HG02678 (cell line): ENCODE data around the gene CUL3.
A peak's percentile ranks its signal among the peaks of the same experiment; 100 is the strongest.
"Not testable (repeated sequence)": the region's sequence is repeated elsewhere in the genome, so short reads cannot be mapped to it uniquely, and the experiment has no call there.

Source experiments
- ATAC-seq: cut with Tn5 transposase; IDR thresholded peaks from one replicate; pipeline ENCODE4 v1.9.1; 2021; ENCODE audit warnings: mild to moderate bottlenecking, moderate library complexity; ENCODE audit not compliant: unreplicated experiment

The CUL3 gene

GRCh38 chr2:224585211-224586088, at the start of gene CUL3:
Gene CUL3 (minus strand): TSS chr2:224585363. CDS start chr2:224585009, 354 bp downstream.
- ATAC-seq: peak; percentile 81

- no peak for ATAC-seq
Observed at GRCh38 chr2:224630659-224631550, 45.7 kb upstream of the CUL3 start.

DNA sequence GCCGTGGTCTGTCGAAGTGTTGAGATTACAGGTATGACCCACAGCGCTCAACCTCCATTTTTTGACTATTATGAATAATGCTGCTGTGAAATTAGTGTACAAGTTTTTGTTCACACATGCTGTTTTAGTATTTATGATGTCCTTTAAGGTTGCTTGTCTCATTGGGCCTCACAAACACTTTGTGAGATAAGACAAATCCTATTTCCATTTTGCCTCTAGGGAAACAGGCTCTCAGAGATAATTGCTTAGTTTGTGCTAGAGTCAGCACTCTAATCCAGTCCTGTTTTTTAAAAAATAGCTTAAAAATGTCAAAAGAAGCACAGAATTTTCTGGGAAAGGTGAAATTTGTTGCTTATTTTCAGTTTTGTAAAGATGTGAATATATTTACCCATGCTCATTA, 43.3 kb upstream of the CUL3 start:
- ATAC-seq: no peak

GRCh38 chr2:224626735-224627134, 41.6 kb upstream of the CUL3 start:
- ATAC-seq: no peak

- ATAC-seq: no peak
Observed at GRCh38 chr2:224613543-224614286, 28.6 kb upstream of the CUL3 start.

GRCh38 chr2:224612578-224612977, 27.4 kb upstream of the CUL3 start:
- ATAC-seq: no peak

- ATAC-seq: no peak
Observed at GRCh38 chr2:224611938-224612337, 26.8 kb upstream of the CUL3 start.

DNA sequence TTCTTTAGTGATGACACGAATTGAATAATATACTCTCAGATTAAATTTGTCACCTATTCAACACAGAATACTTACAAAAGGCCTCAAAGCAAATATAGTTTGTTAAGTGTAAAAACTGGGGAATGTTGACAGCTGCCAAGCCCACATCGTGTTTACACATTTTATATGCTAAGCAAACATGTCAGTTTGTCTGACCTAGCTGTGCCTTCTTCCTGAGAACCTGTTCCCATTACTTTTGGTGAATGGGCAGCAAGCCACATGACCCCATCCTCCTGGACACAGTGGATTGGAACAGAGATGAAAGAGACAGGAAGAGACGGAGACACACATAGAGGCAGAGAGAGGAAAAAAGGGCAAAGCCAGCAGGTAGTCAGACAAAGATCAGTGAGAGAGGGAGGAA, 22.9 kb upstream of the CUL3 start:
- ATAC-seq: no peak

DNA sequence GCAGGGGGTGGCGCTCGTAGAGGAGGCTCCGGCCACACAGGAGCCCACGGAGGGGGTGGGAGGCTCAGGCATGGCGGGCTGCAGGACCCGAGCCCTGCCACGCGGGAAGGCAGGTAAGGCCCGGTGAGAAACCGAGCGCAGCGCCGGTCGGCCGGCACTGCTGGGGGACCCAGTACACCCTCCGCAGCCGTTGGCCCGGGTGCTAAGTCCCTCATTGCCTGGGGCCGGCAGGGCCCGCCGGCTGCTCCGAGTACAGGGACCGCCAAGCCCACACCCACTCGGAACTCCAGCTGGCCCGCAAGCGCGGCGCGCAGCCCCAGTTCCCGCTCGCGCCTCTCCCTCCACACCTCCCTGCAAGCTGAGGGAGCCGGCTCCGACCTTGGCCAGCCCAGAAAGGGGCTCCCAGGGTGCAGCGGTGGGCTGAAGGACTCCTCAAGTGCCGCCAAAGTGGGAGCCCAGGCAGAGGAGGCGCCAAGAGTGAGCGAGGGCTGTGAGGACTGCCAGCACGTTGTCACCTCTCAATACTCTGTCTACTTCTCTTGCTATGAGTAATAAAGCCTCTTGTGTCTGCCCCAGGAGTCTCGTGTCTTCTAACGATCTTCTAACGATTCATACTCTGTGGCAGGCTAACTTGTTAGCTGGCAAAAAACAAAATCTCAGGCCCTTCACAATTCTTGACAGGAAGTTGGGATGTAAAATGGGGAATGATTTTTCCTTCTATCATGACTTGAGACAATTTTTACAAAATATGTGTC, 18.8 kb upstream of the CUL3 start:
- ATAC-seq: not testable (repeated sequence)

DNA sequence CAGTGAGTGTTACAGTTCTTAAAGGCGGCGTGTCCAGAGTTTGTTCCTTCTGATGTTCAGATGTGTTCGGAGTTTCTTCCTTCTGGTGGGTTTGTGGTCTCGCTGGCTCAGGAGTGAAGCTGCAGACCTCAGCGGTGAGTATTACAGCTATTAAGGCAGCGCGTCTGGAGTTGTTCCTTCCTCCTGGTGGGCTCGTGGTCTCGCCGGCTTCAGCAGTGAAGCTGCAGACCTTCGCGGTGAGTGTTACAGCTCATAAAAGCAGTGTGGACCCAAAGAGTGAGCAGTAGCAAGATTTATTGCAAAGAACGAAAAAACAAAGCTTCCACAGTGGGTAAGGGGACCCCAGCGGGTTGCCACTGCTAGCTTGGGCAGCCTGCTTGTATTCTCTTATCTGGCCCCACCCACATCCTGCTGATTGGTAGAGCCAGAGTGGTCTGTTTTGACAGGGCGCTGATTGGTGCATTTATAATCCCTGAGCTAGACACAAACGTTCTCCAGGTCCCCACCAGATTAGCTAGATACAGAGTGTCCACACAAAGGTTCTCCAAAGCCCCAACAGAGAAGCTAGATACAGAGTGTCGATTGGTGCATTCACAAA, 17.7 kb upstream of the CUL3 start:
- ATAC-seq: not testable (repeated sequence)

- ATAC-seq: no peak
Observed at GRCh38 chr2:224601923-224602322, 16.8 kb upstream of the CUL3 start.

DNA sequence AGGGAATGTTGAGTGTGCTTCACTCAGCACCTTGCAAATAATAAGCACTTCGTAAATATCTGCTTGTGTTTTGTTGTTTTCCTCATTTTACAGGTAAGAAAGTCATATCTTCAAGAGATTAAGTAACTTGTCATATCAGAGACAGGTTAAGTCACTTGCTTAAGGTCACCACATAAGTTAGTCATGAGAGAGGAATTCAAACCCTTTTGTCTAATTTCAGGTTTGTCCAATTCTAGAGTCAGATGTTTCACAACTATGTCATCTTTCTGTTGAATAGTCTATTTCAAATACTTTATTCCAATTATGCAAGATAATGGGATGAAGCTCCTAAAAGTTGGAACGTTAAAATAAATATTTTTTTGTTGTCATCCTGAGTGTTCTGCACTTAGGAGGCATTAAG, 13.5 kb upstream of the CUL3 start:
- ATAC-seq: no peak

DNA sequence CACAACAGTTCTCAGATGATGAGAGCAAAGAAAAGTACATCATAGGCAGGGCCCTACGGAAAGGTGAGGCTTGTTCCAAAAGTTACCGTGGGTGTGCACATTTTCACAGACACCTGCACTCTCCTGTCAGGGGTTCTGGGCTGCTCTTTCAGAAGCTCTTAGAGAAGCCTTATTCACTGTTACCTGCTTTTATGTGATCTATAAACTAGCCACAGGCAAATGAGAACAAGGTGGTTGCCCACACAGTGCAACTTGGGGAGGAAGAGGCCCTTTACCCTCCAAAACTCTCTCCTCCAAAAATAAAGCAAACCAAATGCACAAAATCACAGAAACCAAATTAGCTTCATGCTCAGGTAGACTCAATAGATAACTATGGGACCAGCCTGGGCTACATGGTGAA, 11.1 kb upstream of the CUL3 start:
- ATAC-seq: peak; percentile 65

- no peak for ATAC-seq
Observed at GRCh38 chr2:224595518-224595917, 10.4 kb upstream of the CUL3 start.

DNA sequence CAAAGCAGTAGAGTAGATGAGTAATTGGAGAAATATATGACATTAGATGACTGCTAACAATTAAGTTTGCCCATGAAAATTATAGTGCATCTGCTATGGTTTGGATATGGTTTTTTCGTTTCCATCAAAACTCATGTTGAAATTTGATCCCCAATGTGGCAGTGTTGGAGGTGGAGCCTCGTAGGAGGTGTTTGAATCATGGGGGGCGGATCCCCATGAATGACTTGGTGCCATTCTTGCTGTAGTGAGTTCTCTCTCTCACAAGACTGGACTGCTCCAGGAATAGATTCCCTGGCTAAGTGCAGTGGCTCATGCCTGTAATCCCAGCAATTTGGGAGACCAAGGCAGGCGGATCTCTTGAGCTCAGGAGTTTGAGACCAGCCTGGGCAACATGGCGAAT, 9.7 kb upstream of the CUL3 start:
- no peak for ATAC-seq

DNA sequence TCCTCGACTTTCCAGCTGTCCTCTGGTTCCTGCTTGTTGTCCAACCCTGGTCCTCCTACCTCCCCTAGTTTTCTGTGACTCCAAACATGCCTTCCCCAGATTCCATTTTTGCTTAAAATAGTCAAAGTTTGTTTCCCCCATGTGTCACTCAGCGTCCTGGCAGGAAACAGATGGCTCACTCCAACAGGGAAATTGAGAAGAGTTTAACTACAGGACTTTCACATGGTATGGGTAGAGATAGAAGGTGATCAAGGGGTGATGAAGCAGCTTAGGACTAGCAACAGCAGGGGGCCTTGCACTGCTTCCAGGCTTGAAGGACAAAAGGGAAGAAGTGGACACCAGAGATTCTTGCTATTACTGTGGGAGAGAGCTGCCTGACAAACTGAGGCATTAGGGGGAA, 6.1 kb upstream of the CUL3 start:
- ATAC-seq: no peak

GRCh38 chr2:224586127-224586695, 1.0 kb upstream of the CUL3 start:
- ATAC-seq: no peak

DNA sequence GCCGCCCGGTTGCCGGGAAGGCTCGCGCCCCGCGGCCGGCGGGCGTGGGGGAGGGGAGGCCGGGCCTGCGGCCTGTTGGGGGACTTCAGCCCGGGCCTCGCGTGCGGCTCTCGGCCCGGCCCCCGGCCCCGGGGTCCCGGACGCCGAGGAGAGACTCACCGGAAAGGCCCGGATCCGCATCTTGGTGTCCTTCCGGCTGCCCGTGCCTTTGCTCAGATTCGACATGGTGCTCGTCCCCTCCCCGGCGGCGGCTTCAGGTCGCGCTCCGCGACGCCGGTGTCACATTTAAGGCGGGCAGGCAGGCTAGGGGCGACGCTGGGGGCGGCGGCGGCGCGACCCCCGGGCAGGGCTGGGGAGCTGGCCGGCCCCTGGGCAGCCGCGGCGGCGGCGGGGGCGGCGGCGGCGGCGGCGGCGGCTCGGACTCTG, 365 bp downstream of the CUL3 start:
- peak; percentile 29 for ATAC-seq

GRCh38 chr2:224584111-224584784, 915 bp downstream of the CUL3 start:
- peak; percentile 0 for ATAC-seq
